Cerebellar cortex (tissue), 1 donor: Measurements from ENCODE around the gene CDK8.
A peak's percentile ranks its signal among the peaks of the same experiment; 100 is the strongest.
"Not testable (repeated sequence)": the region's sequence is repeated elsewhere in the genome, so short reads cannot be mapped to it uniquely, and the experiment has no call there.

Experiments
- DNase-seq: peaks from one replicate; pipeline ENCODE4 v3.0.0-alpha.2; 2015; ENCODE audit warnings: low spot score

Gene CDK8

GRCh38 chr13:26316095-26316494 lies 62.2 kb downstream of the CDK8 start:
- not testable (repeated sequence) for DNase-seq

GRCh38 chr13:26320766-26321165 lies 66.8 kb downstream of the CDK8 start:
- no peak for DNase-seq

DNA sequence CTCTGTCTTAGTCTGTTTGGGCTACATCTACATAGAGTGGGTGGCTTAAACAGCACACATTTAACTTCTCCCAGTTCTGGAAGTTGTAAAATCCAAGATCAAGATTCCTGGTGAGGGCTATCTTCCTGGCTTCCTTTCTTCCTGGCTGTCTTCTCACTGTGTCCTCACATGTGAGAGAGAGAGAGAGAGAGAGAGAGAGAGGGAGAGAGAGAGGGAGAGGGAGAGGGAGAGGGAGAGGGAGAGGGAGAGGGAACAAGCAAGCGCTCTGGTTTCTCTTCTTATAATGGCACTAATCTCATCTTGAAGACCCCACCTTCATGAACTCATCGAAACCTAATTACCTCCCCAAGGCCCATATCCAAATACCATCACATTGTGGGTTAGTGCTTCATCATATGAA lies 69.2 kb downstream of the CDK8 start:
- DNase-seq, result no peak

- DNase-seq, result peak; percentile 19
These were observed 69.8 kb downstream of the CDK8 start for GRCh38 chr13:26323764-26324163.

- peak; percentile 12 for DNase-seq
These were observed 70.4 kb downstream of the CDK8 start for GRCh38 chr13:26324294-26324693.

- no peak for DNase-seq
These were observed 70.9 kb downstream of the CDK8 start for GRCh38 chr13:26324867-26325266.

DNA sequence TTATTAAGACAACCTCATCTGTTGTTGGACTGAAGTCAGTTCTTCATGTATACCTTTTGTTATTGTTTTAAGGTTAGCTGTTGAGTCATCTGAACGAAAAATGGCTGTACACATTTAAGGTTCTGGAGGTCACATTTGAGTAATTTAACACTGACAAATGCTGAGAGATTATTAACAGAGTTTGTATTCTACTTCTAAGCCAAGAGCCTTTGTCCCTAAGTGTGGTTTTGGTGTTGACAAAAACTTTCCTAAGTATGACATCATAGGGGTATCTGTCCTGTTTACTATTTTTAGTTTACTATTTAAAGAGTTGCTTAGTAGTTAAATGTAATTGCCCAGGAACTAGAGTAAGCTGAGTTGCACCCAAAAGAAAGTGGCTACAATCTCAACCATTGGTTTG lies 71.9 kb downstream of the CDK8 start:
- DNase-seq, result no peak

DNA sequence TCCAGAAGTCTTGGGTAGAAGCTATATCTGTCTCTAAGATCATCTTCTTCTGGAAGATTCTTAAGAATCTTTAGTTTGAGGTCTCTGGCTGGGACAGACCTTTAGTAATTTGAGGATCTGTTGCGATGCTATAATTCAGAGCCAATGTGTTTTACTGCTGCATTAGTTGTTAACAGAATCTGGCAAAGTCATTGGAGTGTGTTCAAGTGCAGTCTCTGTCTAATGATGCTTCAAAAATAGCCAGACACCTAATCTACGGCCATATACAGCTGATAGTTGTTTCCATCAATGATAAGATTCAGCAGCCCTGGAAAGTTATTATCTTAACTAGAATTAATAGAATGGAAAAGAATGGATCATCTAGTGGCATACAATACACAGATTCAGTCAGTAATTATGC lies 72.6 kb downstream of the CDK8 start:
- DNase-seq, result peak; percentile 49

DNA sequence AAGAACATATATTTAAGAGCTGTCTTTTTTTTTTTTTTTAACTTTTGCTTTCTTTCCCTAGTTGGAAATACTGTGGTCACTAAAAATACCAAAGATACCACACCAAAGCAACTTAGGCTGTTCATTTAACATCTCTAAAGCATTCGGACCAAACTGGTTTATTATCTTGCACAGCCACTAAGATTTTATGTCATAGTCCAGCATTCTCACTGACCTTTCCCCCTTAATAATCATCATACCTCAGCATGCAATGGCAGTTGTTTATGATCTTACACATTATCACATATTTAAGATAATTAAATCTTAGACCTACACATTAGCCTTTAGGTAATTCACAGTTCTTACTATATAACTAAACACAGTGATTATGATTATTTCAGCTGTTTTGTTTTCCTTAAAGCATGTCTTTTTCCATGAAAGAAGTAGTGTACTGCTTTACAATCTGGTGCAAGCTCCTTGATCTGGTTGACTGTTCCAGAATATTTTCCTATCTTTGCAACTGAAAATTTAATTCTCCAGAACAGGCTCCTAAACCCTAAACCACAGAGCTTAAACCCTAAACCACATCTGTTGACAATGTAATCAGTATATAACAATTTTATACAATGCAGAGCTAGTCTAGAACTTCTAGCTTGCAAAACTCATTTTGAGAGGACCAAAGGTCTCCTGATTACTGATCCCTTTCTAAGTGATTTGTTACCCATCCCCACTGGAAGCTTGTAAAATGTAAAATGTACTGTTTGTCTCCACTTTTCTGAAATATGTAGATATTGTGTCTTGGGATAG lies 74.2 kb downstream of the CDK8 start:
- no peak for DNase-seq

DNA sequence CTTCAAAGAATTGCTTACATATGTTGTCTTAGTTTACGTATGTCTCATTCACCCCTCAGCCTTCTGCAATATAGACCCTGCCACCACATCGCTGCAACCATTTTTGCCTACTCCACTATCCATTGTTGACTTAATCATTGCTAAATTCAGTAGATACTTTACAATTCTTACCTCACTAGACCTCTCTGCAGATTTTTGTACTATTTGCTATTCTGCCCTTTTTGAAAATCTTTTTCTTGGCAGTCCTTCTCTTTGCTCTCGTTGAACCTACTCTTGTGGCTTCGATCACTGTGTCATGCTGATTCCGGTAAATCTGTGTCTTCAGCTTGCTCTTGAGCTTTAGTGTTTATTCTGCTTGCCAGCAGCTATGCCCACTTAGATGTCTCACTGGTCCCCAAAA lies 81.2 kb downstream of the CDK8 start:
- DNase-seq, result peak; percentile 37

- no peak for DNase-seq
These were observed 86.9 kb downstream of the CDK8 start for GRCh38 chr13:26340807-26341206.

GRCh38 chr13:26342898-26343297 lies 89.0 kb downstream of the CDK8 start:
- DNase-seq, result no peak

- DNase-seq, result no peak
These were observed 89.9 kb downstream of the CDK8 start for GRCh38 chr13:26343816-26344215.

GRCh38 chr13:26344980-26345379 lies 91.1 kb downstream of the CDK8 start:
- DNase-seq, result no peak

- no peak for DNase-seq
These were observed 95.0 kb downstream of the CDK8 start for GRCh38 chr13:26348966-26349365.

DNA sequence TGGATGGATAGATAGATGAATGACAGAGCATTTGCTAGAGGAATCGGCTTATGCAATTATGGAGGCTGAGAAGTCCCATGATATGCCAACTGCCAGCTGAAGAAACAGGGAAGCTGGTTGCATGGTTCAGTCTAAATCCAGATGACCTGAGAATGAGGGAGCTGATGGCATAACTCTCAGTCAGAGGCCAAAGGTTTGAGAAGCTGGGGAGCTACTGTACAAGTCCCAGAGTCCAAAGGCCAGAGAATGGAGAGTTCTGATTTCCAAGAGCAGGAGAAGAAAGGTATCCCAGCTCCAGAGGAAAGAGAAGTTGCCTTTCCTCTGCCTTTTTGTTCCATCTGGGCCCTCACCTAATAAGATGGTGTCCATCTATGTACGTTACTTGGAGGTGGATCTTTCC lies 108.3 kb downstream of the CDK8 start:
- no peak for DNase-seq

DNA sequence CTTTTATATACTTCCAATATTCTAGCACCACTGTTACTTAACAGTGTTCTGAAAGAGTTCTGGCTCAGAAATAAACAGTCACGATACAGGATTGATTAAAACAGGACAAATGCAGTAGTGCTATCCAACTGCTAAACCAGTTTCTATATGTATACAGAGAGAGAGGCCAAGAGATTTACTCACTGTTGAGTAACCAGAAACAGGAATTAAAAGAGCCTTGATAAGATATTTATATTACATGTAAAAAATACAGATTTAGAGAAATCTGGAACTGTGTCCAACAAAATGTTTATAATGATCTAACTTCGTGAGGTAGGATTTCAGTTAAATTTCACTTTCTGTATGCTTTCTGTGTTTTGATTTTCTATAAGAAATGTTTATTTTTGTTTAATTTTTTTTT lies 116.6 kb downstream of the CDK8 start:
- no peak for DNase-seq

GRCh38 chr13:26372747-26373146 lies 118.8 kb downstream of the CDK8 start:
- DNase-seq, result no peak

DNA sequence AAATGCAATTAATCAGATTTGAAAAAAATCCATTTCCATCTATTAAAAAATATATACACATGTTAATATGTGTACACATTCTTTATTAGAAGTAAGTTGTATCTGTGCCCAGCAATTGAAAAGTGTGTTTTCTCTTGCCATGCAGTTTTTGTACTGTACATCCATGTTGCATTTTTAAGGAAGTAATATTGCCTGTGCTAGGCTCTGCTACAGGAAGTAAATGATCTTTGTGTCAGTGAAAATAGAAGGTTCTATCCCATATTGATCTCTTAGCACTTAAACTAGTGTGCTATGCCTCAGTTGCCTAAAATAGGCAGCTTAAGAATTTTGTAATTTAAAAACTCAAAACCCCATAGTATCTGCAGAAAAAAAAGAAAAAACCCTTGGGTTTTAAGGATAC lies 122.5 kb downstream of the CDK8 start:
- DNase-seq, result no peak

DNA sequence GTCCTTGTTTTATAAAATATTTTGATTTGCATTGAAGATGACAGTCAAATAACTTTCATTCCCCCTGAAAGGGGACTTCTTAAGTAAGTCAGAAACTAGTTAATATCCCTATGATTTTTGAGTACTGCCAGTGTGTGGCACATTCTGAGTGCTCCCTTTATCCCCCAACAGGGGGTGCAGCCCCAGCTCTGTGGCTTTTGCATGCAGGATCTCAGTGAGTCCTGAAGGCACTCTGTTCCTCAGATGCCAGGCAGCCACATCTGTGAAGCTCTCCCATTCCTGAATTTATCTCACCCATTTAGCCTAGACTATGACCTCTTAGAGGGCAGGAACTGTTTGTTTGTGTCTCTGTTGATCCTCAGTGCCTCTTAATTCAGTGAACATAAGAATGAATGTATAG lies 123.1 kb downstream of the CDK8 start:
- DNase-seq, result peak; percentile 13

DNA sequence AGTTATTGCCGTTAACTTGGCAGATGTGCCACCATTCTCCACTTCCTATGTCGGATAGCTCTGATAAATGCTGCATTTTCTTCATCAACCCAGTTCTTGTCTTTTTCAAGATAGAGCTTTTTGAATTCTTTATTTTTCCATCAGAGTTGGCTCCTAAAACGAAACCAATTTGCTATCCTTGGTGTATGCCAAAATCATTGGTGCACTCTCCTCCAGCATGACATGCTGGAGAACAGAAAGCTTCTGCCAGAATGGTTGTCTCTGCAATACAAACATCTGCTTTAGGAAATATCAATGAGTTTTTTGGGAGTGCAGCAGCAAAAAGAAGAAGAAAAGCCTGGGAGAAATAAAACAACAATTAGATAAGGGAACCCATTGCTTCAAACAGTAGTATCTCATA lies 124.2 kb downstream of the CDK8 start:
- no peak for DNase-seq

GRCh38 chr13:26379831-26380230 lies 125.9 kb downstream of the CDK8 start:
- no peak for DNase-seq

DNA sequence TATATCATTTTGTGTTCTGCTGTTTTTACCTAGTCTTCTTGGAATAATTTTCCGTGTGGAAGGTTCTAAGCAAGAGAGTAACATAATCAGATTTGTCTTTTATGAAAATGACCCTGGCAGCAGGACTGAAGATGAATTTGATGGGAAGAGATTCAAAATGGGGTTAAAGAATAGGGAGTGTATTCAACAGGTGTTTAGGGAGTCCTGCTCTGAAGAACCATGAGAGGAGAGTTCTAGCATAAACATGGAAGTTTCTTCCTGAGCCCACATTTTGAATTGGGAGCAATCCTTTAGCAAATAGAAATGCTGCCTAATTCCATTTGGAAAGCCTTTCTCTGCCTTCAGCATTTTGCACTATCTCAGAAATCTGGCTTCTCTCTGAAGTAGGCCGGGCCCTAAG lies 127.0 kb downstream of the CDK8 start:
- DNase-seq, result no peak

- DNase-seq, result no peak
These were observed 128.4 kb downstream of the CDK8 start for GRCh38 chr13:26382366-26382765.
